ENCODE measurements around the gene PAPPA.

Gene PAPPA

DNA sequence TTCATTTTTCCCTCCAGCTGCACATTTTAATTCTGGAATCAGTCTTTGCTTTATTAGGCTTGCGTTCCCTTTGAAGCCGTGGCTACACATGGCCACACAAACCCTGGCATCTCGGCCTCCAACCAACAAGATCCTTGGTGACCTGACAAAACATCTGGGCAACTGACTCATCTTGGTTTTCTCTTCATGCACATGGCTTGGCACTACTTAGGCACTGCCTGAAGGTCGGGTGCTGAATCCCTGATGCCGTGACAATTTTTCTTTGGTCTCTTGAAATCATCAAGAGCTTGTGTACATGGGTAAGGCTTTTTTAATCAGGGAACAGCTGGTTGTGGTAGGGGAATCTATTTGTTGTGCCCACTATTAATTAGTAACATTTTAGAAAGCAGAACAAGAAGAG, 16.0 kb upstream of the PAPPA start:
- Histone ChIP-seq H3K9ac (ENCODE audit: low read depth, low read length, poor library complexity, severe bottlenecking) (no peak overlapping the region), H3K9me2 (replicated peaks; ENCODE audit: low read depth, low read length) (no peaks in the 10 kb centered on the region), H3K79me2 (ENCODE audit: insufficient read depth, low read length) (no peaks in the 10 kb centered on the region), H3K4me3 (ENCODE audit: low read length, poor library complexity, severe bottlenecking) (no peak overlapping the region), H3K4me1 (ENCODE audit: insufficient read depth, low read length, poor library complexity, severe bottlenecking) (no peaks in the 10 kb centered on the region), H3F3A (ENCODE audit: low read depth) (no peaks in the 10 kb centered on the region), H3K27me3 (ENCODE audit: insufficient read depth, low read length, poor library complexity, severe bottlenecking) (no peaks in the 10 kb centered on the region), H3K4me2 (ENCODE audit: low read depth, low read length, poor library complexity, severe bottlenecking) (no peak overlapping the region), H3K9me3 (ENCODE audit: insufficient read depth, low read depth, low read length) (no peaks in the 10 kb centered on the region), H4K20me1 (ENCODE audit: insufficient read depth, low read length, poor library complexity, severe bottlenecking) (no peaks in the 10 kb centered on the region), H2AFZ (ENCODE audit: low read length) (no peak overlapping the region), H3K36me3 (ENCODE audit: insufficient read depth, low read length) (no peaks in the 10 kb centered on the region)
- TF ChIP-seq, protein P1, sequence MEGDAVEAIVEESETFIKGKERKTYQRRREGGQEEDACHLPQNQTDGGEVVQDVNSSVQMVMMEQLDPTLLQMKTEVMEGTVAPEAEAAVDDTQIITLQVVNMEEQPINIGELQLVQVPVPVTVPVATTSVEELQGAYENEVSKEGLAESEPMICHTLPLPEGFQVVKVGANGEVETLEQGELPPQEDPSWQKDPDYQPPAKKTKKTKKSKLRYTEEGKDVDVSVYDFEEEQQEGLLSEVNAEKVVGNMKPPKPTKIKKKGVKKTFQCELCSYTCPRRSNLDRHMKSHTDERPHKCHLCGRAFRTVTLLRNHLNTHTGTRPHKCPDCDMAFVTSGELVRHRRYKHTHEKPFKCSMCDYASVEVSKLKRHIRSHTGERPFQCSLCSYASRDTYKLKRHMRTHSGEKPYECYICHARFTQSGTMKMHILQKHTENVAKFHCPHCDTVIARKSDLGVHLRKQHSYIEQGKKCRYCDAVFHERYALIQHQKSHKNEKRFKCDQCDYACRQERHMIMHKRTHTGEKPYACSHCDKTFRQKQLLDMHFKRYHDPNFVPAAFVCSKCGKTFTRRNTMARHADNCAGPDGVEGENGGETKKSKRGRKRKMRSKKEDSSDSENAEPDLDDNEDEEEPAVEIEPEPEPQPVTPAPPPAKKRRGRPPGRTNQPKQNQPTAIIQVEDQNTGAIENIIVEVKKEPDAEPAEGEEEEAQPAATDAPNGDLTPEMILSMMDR (conservative IDR thresholded peaks at IDR 0.05; ENCODE audit: low read length), result no peak
- no peak for TF ChIP-seq EZH2phosphoT487 (IDR thresholded peaks at IDR 0.05; ENCODE audit: borderline replicate concordance)

DNA sequence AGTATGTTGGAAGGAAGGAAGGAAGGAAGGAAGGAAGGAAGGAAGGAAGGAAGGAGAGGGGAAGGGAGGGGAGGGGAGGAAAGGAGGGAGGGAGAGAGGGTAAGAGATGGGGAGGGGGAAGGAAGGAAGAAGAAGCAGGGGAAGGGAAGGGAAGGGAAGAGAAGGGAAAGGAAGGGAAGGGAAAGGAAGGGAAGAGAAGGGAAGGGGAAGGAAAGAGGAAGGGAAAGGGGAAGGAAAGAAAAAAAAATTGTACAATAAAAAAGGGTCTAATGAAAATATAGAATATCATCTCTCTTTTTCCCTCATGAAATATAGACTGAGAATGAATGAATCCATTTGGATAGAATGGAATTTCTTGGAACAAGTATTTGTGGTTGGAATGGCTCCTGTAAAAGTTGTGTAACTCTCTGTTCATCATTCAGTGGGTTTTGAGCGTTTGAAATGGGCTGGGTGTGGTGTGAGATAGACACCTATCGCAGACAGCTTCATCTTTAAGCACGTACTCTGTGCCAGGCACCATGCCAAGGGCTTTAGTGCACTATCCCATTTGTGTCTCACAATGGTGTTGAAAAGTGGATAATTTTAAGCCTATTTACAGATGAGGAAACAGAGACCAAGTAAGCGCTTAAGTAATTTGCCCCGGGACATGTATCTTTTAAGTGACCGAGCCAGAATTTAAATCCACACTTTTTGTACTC, 11.6 kb upstream of the PAPPA start:
- no peaks in the 10 kb centered on the region for H3K27me3 ChIP-seq (ENCODE audit: insufficient read depth, low read length, poor library complexity, severe bottlenecking)
- no peaks in the 10 kb centered on the region for H3K9me2 ChIP-seq (replicated peaks; ENCODE audit: low read depth, low read length)
- no peaks in the 10 kb centered on the region for H3K79me2 ChIP-seq (ENCODE audit: insufficient read depth, low read length)
- H3K9ac ChIP-seq (ENCODE audit: low read depth, low read length, poor library complexity, severe bottlenecking), result no peak overlapping the region
- H3K4me3 ChIP-seq (ENCODE audit: low read length, poor library complexity, severe bottlenecking), result no peak overlapping the region
- no peaks in the 10 kb centered on the region for H3K36me3 ChIP-seq (ENCODE audit: insufficient read depth, low read length)
- no peaks in the 10 kb centered on the region for H4K20me1 ChIP-seq (ENCODE audit: insufficient read depth, low read length, poor library complexity, severe bottlenecking)
- no peaks in the 10 kb centered on the region for H3K4me1 ChIP-seq (ENCODE audit: insufficient read depth, low read length, poor library complexity, severe bottlenecking)
- H3K4me2 ChIP-seq (ENCODE audit: low read depth, low read length, poor library complexity, severe bottlenecking), result no peak overlapping the region
- no peaks in the 10 kb centered on the region for H3F3A ChIP-seq (ENCODE audit: low read depth)
- H2AFZ ChIP-seq (ENCODE audit: low read length), result no peak overlapping the region
- TF ChIP-seq EZH2phosphoT487 (IDR thresholded peaks at IDR 0.05; ENCODE audit: borderline replicate concordance), result no peak
- TF ChIP-seq, protein P1 (conservative IDR thresholded peaks at IDR 0.05; ENCODE audit: low read length), result no peak
- H3K9me3 ChIP-seq (ENCODE audit: insufficient read depth, low read depth, low read length), result no peaks in the 10 kb centered on the region

DNA sequence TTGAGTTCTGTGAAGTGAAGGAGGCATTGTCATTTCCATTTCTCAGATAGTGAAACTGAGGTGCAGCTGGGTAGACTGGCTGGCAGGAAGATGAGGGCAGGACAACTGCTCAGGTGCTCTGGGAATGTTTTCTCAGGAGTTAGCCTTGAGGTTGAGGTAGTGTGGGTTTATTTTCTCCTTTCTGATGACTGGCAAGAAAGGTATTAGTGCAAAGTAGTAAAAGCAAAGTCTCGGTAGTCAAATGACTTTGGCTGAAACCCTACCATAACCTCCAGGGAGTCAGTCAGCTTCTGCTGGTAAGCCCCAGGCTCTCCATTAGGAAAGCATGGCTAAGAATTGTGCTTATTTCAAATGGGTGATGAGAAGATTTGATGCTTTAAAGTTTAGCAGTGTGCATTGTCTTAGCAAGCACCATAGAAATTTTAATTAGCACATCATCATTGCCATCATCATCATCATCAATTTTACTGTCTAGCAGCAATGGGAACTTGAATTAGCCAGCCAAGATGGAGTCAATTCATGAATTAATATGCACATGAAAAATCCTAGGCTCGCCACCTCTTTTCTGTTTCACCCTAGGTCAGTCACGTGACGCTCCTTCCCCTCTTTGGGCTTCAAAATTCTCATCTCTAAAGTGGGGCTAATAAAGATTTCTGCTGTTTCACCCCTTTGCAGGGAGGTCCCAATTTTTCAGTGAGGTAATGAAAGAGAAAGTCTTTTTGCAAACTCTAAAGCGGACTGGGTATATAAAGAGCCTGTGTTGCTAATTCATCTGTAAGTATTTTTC, 10.7 kb upstream of the PAPPA start:
- Histone ChIP-seq H3K9me2 (replicated peaks; ENCODE audit: low read depth, low read length) (no peaks in the 10 kb centered on the region), H2AFZ (ENCODE audit: low read length) (no peak overlapping the region), H3K4me2 (ENCODE audit: low read depth, low read length, poor library complexity, severe bottlenecking) (no peak overlapping the region), H3K79me2 (ENCODE audit: insufficient read depth, low read length) (no peaks in the 10 kb centered on the region), H3K27me3 (ENCODE audit: insufficient read depth, low read length, poor library complexity, severe bottlenecking) (no peaks in the 10 kb centered on the region), H3K9ac (ENCODE audit: low read depth, low read length, poor library complexity, severe bottlenecking) (no peak overlapping the region), H3F3A (ENCODE audit: low read depth) (no peaks in the 10 kb centered on the region), H3K4me1 (ENCODE audit: insufficient read depth, low read length, poor library complexity, severe bottlenecking) (no peaks in the 10 kb centered on the region), H3K36me3 (ENCODE audit: insufficient read depth, low read length) (no peaks in the 10 kb centered on the region), H4K20me1 (ENCODE audit: insufficient read depth, low read length, poor library complexity, severe bottlenecking) (no peaks in the 10 kb centered on the region), H3K9me3 (ENCODE audit: insufficient read depth, low read depth, low read length) (no peaks in the 10 kb centered on the region), H3K4me3 (ENCODE audit: low read length, poor library complexity, severe bottlenecking) (no peak overlapping the region)
- TF ChIP-seq EZH2phosphoT487 (IDR thresholded peaks at IDR 0.05; ENCODE audit: borderline replicate concordance), result no peak
- TF ChIP-seq, protein P1 (conservative IDR thresholded peaks at IDR 0.05; ENCODE audit: low read length), result no peak
